Right hindlimb (tissue), 1 donor: ENCODE data around the gene SLC16A3.

Source experiments
- DNase-seq: peaks from one replicate; pipeline ENCODE4 v3.0.0-alpha.2; 2018

Gene SLC16A3

GRCh38 chr17:82269882-82270500, 41.1 kb downstream of the SLC16A3 start:
- DNase-seq, result no peak

GRCh38 chr17:82270651-82271050, 41.8 kb downstream of the SLC16A3 start:
- no peak for DNase-seq

GRCh38 chr17:82271401-82271800, 42.6 kb downstream of the SLC16A3 start:
- no peak for DNase-seq

GRCh38 chr17:82272495-82273326, 43.9 kb downstream of the SLC16A3 start:
- DNase-seq, result peak; percentile 48

- DNase-seq, result peak; percentile 94
Observed at GRCh38 chr17:82273327-82274133, 44.7 kb downstream of the SLC16A3 start, which contains the start of gene CSNK1D. TSS of gene CSNK1D (minus strand) at chr17:82273700. CDS start at chr17:82273381, 319 bp downstream.

GRCh38 chr17:82274134-82275020, 45.5 kb downstream of the SLC16A3 start:
- no peak for DNase-seq

- DNase-seq, result no peak
Observed at GRCh38 chr17:82275326-82275725, 46.5 kb downstream of the SLC16A3 start.

GRCh38 chr17:82276938-82277337, 48.1 kb downstream of the SLC16A3 start:
- no peak for DNase-seq

- DNase-seq, result no peak
Observed at GRCh38 chr17:82277851-82278250, 49.0 kb downstream of the SLC16A3 start.

GRCh38 chr17:82278308-82278707, 49.5 kb downstream of the SLC16A3 start:
- no peak for DNase-seq

- no peak for DNase-seq
Observed at GRCh38 chr17:82278786-82279391, 50.0 kb downstream of the SLC16A3 start.

GRCh38 chr17:82280537-82280936, 51.7 kb downstream of the SLC16A3 start:
- no peak for DNase-seq

GRCh38 chr17:82281076-82281475, 52.2 kb downstream of the SLC16A3 start:
- DNase-seq, result no peak

- no peak for DNase-seq
Observed at GRCh38 chr17:82281502-82282238, 52.8 kb downstream of the SLC16A3 start.

- DNase-seq, result no peak
Observed at GRCh38 chr17:82282239-82283207, 53.7 kb downstream of the SLC16A3 start.

GRCh38 chr17:82283208-82283749, 54.4 kb downstream of the SLC16A3 start:
- DNase-seq, result no peak

GRCh38 chr17:82285141-82285540, 56.3 kb downstream of the SLC16A3 start:
- no peak for DNase-seq

GRCh38 chr17:82287013-82287867, 58.4 kb downstream of the SLC16A3 start:
- no peak for DNase-seq
